GM12873 (cell line): ENCODE results near the gene IGFLR1.
A peak's percentile ranks its signal among the peaks of the same experiment; 100 is the strongest.

Experiments
- TF ChIP-seq, protein P1 (sequence below): IDR thresholded peaks from 2 replicates; pipeline ENCODE4 v1.5.1; 2012; ENCODE audit warnings: low read depth, mild to moderate bottlenecking, moderate library complexity, low read length, control low read depth; ENCODE audit not compliant: insufficient read depth; ENCODE audit errors: missing control alignments

IGFLR1 gene

DNA sequence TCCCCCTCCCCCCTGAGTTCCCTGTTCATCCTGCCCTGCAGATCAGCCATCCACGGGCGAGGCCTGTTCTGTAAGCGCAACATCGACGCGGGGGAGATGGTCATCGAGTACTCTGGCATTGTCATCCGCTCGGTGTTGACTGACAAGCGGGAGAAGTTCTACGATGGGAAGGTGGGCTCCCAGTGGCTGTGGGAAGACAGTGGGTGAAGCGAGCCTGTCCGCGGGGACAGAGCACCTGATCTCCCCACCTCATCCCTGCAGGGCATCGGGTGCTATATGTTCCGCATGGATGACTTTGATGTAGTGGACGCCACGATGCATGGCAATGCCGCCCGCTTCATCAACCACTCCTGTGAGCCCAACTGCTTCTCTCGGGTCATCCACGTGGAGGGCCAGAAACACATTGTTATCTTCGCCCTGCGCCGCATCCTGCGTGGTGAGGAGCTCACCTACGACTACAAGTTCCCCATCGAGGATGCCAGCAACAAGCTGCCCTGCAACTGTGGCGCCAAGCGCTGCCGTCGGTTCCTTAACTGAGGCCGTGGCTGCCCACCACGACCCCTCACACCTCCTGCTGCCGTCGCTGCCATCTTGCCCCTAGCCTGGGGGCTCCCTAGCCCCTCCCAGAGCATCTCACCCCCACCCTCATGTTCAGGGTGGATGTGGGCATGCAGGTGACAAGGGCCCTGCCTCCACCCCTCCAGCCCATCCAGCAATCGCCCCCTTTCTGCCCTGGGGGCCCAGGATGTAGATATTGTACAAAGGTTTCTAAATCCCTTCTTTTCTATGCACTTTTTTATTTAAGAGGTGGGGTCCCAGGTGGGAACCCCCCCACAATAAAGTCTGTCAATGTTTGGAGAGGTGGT lies 4.0 kb downstream of the IGFLR1 start:
- TF ChIP-seq, protein P1, sequence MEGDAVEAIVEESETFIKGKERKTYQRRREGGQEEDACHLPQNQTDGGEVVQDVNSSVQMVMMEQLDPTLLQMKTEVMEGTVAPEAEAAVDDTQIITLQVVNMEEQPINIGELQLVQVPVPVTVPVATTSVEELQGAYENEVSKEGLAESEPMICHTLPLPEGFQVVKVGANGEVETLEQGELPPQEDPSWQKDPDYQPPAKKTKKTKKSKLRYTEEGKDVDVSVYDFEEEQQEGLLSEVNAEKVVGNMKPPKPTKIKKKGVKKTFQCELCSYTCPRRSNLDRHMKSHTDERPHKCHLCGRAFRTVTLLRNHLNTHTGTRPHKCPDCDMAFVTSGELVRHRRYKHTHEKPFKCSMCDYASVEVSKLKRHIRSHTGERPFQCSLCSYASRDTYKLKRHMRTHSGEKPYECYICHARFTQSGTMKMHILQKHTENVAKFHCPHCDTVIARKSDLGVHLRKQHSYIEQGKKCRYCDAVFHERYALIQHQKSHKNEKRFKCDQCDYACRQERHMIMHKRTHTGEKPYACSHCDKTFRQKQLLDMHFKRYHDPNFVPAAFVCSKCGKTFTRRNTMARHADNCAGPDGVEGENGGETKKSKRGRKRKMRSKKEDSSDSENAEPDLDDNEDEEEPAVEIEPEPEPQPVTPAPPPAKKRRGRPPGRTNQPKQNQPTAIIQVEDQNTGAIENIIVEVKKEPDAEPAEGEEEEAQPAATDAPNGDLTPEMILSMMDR = no peak

DNA sequence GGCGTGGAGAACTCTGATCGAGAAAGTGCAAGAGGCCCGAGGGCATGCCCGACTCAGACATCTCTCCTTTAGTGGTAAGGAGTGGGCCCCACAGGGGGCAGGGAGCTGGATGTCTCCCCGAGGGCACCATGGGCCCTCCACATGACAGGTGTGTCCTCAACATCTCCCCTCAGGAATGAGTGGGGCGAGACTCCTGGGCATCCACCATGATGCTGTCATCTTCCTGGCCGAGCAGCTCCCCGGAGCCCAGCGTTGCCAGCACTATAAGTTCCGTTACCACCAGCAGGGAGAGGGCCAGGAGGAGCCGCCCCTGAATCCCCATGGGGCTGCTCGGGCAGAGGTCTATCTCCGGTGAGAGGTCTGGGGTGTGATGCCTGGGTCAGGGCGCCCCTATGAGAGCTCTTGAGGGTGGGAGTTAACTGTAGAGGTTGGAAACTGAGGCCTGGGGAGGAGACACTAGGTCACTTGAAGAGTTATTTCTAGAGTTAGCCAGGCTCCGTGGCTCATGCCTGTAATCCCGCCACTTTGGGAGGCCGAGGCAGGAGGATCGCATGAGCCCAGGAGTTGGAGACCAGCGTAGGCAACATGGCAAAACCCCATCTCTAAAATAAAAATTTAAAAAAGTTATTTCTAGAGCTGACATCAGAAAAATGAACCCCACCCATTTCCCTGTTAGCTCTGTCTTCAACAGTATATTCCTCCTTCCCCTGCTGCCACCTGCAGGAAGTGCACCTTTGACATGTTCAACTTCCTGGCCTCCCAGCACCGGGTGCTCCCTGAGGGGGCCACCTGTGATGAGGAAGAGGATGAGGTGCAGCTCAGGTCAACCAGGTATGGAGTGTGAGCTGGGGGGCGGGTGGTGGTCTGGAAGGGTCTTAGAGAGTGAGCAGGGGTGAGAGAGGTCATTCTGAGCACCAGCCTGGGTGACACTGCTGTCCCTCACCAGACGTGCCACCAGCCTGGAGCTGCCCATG lies 5.1 kb downstream of the IGFLR1 start:
- TF ChIP-seq, protein P1 = peak; percentile 42

DNA sequence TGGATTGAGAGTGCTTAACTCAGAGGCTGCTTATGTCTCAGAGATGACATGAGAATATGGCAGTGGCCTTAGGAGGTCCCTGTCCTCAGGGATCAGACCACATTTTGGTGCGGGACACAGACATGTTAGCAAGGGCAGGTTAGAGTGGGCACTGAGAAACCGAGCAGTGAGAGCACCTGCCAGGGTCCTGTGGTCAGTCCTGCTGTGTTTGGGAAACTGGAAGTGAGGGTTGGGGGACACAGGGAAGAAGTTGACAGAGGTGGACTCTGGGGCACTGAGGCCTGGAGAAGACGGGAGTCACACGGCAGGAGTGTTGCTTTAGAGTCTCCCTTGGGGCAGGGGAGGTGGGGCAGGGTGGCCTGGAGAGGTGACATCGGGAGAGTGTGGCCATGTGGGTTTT lies 7.4 kb downstream of the IGFLR1 start:
- TF ChIP-seq, protein P1 = no peak

DNA sequence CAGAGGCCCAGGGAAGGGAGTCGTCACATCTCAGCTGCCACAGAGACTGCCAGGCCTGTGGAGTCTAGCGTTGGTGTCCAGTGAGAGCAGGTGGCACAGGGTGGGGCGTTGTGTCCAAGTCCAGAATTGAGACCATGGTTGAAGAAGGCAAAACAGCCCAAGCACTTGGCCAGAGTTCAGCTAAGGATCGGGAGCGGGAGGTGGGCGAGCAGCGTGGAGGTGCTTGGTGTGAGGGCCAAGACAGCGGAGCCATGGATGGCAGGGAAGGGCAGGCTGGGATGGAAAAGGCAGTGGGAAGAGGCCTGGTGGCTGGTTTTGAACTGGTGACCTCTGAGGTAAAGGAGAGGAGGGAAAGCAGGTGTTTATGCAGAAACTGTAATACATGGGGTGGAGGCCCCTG lies 8.0 kb downstream of the IGFLR1 start:
- TF ChIP-seq, protein P1 = no peak

DNA sequence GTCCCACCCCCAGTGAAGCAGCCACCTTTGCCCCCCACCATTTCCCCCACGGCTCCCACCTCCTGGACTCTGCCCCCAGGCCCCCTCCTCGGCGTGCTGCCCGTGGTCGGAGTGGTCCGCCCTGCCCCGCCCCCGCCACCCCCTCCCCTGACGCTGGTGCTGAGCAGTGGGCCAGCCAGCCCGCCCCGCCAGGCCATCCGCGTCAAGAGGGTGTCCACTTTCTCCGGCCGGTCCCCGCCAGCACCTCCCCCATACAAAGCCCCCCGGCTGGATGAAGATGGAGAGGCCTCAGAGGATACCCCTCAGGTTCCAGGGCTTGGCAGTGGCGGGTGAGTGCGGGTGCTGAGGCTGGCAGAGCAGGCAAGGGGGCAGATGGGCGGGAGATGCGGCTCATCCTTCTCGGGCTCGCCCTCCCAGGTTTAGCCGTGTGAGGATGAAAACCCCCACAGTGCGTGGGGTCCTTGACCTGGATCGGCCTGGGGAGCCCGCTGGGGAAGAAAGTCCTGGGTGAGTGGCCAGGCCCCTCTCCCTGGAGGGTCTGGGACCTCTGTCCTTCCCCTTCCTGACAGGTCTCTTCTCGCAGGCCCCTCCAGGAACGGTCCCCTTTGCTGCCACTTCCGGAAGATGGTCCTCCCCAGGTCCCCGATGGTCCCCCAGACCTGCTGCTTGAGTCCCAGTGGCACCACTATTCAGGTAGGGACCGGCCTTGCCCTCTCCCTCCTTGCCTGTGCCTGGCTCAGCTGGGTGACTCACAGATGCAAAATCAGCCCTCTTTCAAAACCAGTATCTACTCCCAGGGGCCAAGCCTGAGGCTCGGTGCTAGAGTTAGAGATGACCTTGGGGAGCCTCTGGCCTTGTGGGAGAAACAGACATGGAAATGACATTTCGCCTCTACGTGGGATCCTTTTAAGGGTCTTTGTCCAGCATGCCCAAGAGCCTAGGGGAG lies 8.8 kb downstream of the IGFLR1 start:
- TF ChIP-seq, protein P1 = no peak

DNA sequence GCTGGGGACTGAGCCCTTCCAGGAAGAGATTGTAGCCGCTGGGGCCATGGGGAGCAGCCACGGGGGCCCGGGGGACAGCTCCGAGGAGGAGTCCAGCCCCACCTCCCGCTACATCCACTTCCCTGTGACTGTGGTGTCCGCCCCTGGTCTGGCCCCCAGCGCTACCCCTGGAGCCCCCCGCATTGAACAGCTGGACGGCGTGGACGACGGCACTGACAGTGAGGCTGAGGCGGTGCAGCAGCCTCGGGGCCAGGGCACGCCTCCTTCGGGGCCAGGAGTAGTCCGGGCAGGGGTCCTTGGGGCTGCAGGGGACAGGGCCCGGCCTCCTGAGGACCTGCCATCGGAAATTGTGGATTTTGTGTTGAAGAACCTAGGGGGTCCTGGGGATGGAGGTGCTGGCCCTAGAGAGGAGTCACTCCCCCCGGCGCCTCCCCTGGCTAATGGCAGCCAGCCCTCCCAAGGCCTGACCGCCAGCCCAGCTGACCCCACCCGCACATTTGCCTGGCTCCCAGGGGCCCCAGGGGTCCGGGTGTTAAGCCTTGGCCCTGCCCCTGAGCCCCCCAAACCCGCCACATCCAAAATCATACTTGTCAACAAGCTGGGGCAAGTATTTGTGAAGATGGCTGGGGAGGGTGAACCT lies 9.6 kb downstream of the IGFLR1 start:
- TF ChIP-seq, protein P1 = no peak
